ENCODE data around the gene AMFR. TPM values are rescaled to one million over a fixed set of nuclear protein-coding genes. Genes with fewer than 3 reads are reported as not detected.

AMFR gene
- total and polyA plus RNA-seq, 2 of the 8 experiments (the other 6 are each of a cell fraction or from before 2014, with no cell fraction given) = 18.6 to 21.7 TPM

DNA sequence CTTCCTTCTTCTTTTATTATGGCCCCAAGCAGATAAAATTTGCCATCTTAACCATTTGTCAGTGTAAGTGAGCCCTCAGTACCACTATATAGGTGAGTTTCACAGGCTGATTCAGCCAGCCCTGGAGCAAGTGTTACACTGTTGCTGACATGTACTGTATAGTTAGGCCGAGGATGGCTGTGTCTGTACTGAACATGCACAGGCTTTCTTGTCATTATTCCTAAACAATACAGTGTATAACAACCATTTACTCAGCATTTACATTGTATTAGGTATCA is 53.7 kb downstream of the AMFR start:
- Histone ChIP-seq H4K20me1 (replicated peaks in 1 of 2; ENCODE audit: control insufficient read depth in 1 of 2, insufficient read depth in 2 of 2, low read length in 2 of 2) (no peaks in the 10 kb centered on the region), H3K9ac (replicated peaks in 1 of 4; ENCODE audit: extremely low read depth in 1 of 4, low read depth in 3 of 4, low read length in 3 of 4) (no peak overlapping the region), H3K14ac (ENCODE audit: insufficient read length) (no peak overlapping the region), H3K9me3 (ENCODE audit: insufficient read depth in 2 of 2, low read depth in 1 of 2, low read length in 1 of 2) (no peaks in the 10 kb centered on the region), H2BK15ac (ENCODE audit: low read length) (no peak overlapping the region), H2BK20ac (ENCODE audit: low read length) (no peak overlapping the region), H3K4me2 (ENCODE audit: insufficient read depth in 1 of 2, low read depth in 2 of 2, low read length in 2 of 2) (no peak overlapping the region), H3K23ac (ENCODE audit: insufficient read length) (no peak overlapping the region), H4K91ac (replicated peaks; ENCODE audit: insufficient read length, low read length) (no peak overlapping the region), H3K4ac (replicated peaks; ENCODE audit: insufficient read length, low read depth, low read length) (no peak overlapping the region), H4K8ac (ENCODE audit: extremely low read depth, insufficient read depth, low read length) (no peak overlapping the region), H4K5ac (ENCODE audit: insufficient read length, low read depth, low read length) (no peak overlapping the region), H3K4me1 (replicated peaks in 1 of 4; ENCODE audit: control insufficient read depth in 3 of 4, insufficient read depth in 4 of 4, low read length in 3 of 4) (no peaks in the 10 kb centered on the region), H3K27ac (ENCODE audit: low read depth, low read length) (no peak overlapping the region), H3K36me3 (ENCODE audit: control insufficient read depth in 2 of 4, insufficient read depth in 4 of 4, low read length in 3 of 4) (no peaks in the 10 kb centered on the region), H2BK5ac (ENCODE audit: low read depth, low read length) (no peak overlapping the region), H2BK120ac (replicated peaks; ENCODE audit: low read depth, low read length) (no peak overlapping the region), H3K27me3 (replicated peaks in 1 of 4; ENCODE audit: control insufficient read depth in 3 of 4, extremely low read depth in 1 of 4, insufficient read depth in 3 of 4, low read length in 3 of 4) (no peaks in the 10 kb centered on the region), H2BK12ac (ENCODE audit: low read depth, low read length) (no peak overlapping the region), H2AK5ac (ENCODE audit: low read depth, low read length) (no peak overlapping the region), H3K79me1 (ENCODE audit: low read depth, low read length) (no peaks in the 10 kb centered on the region), H3K18ac (ENCODE audit: extremely low read depth, low read length) (no peak overlapping the region), H3K23me2 (ENCODE audit: low read depth, low read length) (no peaks in the 10 kb centered on the region), H3K4me3 (ENCODE audit: extremely low read depth in 1 of 4, insufficient read depth in 2 of 4, low read depth in 3 of 4, low read length in 4 of 4) (no peak overlapping the region), H3K79me2 (ENCODE audit: control insufficient read depth in 1 of 2, insufficient read depth in 2 of 2, low read length in 2 of 2) (no peaks in the 10 kb centered on the region), H2AFZ (ENCODE audit: low read length) (no peak overlapping the region), H3K56ac (replicated peaks; ENCODE audit: insufficient read length, low read depth, low read length) (no peak overlapping the region)
- no peak for TF ChIP-seq SP4 (IDR thresholded peaks at IDR 0.05; ENCODE audit: low read length)
- TF ChIP-seq, protein P1, sequence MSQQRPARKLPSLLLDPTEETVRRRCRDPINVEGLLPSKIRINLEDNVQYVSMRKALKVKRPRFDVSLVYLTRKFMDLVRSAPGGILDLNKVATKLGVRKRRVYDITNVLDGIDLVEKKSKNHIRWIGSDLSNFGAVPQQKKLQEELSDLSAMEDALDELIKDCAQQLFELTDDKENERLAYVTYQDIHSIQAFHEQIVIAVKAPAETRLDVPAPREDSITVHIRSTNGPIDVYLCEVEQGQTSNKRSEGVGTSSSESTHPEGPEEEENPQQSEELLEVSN (IDR thresholded peaks at IDR 0.05) = no peak
- TF ChIP-seq SP2 (IDR thresholded peaks at IDR 0.05; ENCODE audit: low read length) = no peak
- TF ChIP-seq SUZ12 (IDR thresholded peaks at IDR 0.05; ENCODE audit: low read length) = no peak
- TF ChIP-seq, protein P2, sequence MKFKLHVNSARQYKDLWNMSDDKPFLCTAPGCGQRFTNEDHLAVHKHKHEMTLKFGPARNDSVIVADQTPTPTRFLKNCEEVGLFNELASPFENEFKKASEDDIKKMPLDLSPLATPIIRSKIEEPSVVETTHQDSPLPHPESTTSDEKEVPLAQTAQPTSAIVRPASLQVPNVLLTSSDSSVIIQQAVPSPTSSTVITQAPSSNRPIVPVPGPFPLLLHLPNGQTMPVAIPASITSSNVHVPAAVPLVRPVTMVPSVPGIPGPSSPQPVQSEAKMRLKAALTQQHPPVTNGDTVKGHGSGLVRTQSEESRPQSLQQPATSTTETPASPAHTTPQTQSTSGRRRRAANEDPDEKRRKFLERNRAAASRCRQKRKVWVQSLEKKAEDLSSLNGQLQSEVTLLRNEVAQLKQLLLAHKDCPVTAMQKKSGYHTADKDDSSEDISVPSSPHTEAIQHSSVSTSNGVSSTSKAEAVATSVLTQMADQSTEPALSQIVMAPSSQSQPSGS (IDR thresholded peaks at IDR 0.05; ENCODE audit: low read length) = no peak
- TF ChIP-seq CBX5 (IDR thresholded peaks at IDR 0.05; ENCODE audit: low read depth, low read length) = no peak
- no peak for TF ChIP-seq SP1 (IDR thresholded peaks at IDR 0.05; ENCODE audit: low read depth, low read length)
- TF ChIP-seq RNF2 (IDR thresholded peaks at IDR 0.05; ENCODE audit: borderline replicate concordance, low read depth, low read length, missing control alignments, poor library complexity, severe bottlenecking) = no peak
- TF ChIP-seq, protein P3, sequence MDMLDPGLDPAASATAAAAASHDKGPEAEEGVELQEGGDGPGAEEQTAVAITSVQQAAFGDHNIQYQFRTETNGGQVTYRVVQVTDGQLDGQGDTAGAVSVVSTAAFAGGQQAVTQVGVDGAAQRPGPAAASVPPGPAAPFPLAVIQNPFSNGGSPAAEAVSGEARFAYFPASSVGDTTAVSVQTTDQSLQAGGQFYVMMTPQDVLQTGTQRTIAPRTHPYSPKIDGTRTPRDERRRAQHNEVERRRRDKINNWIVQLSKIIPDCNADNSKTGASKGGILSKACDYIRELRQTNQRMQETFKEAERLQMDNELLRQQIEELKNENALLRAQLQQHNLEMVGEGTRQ (IDR thresholded peaks at IDR 0.05; ENCODE audit: low read length) = no peak
- TF ChIP-seq SIN3A (conservative IDR thresholded peaks at IDR 0.05 in 1 of 2, IDR thresholded peaks at IDR 0.05 in 1 of 2; ENCODE audit: low read depth in 1 of 2, low read length in 2 of 2) = no peak
- FAIRE-seq (no peak), DNase-seq (ENCODE audit: low read depth in 1 of 2, low spot score in 2 of 2) (no peak)
- CTCF ChIA-PET (ENCODE audit: partially characterized antibody) = interaction anchor here (0.6 to 3.4 kb wide), 3 partner anchors 14 to 669 kb away, joined by 3 to 16 read pairs (median 5); no protein-coding TSS in a partner anchor
- 100% methylated on average over 1 of the region's 1 CpG; no CpG with 5 or more reads in 1 of the 2 experiments for WGBS, 2 experiments (ENCODE audit: extremely low coverage in 1 of 2, insufficient coverage in 1 of 2, insufficient read length in 1 of 2, insufficient replicate concordance in 2 of 2, low coverage in 1 of 2, low lambda C conversion rate in 2 of 2, missing lambda C conversion rate in 1 of 2)
- POLR2A ChIA-PET (ENCODE audit: partially characterized antibody) = interaction anchor here (1.0 kb wide), 1 partner anchor 15 kb away, joined by 4 read pairs; no protein-coding TSS in a partner anchor
